T-helper 2 cell (primary cell): ENCODE measurements around the gene KCNN3.

ENCODE experiments used
- DNase-seq, 5 experiments: peaks; one replicate each; pipeline versions ENCODE4 v3.0.0 to v3.0.0-alpha.2; 2012 to 2022

The KCNN3 gene

DNA sequence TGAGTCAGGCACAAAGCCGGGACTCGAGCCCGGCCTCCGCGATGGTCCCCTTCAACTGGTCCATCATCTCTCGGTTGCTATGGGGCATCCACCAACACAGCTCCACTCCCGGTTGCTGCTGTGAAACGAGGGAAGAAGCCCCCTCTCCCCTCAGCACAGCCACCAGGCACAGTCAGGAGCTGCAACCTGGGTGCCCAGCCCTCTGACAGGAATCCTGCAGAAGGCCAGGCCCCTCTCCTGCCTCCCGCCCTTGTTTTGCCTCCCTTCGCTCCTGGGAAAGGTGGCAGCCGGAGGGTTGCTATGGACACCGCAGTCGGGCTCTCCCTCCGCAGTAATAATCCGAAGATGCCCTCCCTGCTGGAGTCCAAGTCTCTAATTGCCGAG lies 8.9 kb upstream of the KCNN3 start:
- DNase-seq = no peak

DNA sequence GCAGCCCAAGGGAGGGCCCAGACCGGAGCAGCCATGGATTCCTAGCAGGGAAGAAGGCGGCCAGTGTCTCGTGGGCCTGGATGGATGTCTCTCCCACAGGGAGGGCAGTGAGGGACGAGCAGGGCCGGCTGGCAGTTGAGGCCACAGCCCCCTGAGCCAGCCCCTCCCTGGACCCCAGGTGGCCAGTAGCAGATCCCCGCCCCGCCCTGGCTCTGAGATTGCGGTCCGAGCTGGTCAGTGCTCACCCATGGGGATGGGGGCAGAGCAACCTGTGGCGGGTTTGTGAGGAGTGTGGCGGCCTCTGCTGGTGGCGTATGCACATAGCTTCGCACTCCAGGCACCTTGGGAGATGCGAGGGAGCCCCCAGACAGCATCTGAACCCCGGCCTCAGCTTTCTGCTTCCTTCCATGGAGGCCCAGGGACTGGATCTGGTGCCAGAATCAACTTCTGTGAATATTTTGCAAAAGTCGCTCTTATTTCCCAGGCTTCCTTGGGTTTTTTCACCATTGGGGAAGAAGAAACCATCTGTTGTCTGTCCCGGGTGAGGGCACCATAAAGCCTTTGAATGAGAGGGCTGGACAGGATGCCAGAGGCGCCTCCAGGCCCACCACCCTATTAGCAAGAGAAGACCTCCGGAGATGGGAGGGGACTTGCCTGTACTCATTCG lies 8.4 kb upstream of the KCNN3 start:
- peak; percentile 39 to 62 (median 56) for DNase-seq

DNA sequence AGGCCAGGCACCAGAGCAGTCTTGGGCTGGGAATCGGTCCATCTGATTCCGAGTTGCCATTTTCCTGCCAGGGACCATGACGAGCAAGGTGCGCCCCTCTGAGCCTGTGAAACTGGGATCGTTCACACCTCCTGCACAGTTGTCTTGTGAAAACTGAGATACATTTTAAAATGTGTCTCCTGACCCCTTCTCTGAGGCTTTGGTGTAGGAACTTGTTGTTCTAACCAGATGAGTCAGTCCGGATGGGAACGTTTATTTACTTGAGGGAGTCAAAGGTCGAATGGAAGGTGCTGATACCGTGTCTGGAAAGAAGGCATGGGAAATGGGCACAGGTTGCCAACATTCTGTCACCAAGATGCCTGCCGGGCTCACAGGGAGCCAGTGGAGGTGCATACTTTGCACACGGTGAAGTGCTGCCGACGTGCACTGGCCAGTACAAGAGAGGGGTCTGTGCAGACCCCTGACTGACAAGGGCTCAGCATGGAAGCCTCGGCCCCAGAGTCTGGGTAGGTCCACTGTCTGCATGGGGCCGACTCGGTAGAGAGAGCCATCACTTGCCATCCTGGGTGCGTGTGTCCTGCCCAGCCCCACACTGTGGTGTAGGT lies 7.4 kb upstream of the KCNN3 start:
- no peak for DNase-seq

DNA sequence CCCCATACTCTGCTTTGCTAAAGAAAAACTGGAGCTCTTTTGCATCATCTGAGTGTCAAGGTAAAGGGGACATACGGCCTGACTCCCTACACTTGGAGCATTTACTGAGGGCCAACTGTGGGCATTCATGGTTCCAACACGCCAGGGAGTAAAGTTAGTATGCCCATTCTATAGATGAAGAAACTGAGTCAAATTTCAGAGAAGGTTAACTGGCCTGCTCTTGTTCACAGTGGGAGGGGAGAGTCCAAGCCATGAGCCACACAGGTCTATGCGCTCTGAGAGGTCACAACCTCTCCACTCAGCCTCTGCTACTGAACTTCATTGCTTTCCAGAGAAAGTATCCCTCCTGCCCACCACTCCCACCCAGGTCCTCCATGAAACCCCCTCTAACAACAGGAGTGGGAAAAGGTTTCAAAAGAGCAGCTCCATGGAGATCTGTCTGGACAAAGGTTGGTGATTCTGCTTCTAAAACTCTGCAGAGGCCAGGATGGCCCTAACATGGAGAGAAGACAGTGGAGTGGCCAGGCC lies 6.8 kb upstream of the KCNN3 start:
- DNase-seq = no peak

DNA sequence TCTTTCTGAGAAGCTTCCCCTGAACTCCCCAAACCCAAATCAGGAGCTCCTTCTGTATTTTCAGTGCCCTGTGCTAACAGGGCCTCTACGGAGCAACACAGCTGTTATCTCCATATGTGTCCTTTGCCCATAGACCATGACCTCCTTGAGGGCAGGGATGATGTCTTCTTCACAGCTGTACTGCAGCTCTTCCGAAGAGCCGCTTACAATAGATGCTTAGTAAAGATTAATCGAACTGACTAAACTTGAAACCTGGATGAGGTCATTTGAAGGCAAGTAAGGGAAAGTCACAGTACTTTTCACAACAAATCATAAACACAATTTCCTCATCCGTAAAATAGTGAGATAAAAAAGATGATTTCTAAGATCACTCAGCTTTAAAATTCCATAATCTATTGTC lies 4.4 kb upstream of the KCNN3 start:
- peak in 1 of 5 experiments; percentile 72 for DNase-seq

DNA sequence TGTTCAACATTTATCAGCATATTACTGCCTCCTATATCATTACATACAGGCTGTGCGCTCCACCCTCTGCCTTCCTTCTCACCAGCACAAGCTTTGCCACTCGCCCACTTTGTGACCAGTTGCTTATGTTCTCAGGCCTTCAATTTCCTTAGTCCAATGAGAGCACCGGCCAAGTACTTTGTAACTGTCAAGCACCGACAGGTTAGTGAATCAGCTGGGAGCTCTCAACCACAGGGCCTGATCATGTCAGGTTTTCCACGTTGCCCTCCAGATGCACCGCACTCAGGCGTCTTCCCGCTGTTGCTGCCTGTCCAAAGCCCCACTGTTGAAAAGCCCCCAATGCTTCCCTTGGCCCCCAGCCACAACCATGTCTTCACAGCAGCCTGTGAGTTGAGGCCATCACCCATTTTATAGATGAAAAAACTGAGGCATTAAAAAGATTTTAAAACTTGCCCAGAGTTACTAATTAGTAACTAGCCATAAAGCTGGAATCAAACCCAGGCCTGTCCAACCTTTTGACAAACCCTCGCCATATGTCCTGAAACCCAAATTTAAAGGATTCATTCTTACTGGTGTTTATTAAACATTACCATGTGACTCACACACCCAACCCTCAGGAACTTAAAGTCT lies 3.4 kb upstream of the KCNN3 start:
- no peak for DNase-seq

DNA sequence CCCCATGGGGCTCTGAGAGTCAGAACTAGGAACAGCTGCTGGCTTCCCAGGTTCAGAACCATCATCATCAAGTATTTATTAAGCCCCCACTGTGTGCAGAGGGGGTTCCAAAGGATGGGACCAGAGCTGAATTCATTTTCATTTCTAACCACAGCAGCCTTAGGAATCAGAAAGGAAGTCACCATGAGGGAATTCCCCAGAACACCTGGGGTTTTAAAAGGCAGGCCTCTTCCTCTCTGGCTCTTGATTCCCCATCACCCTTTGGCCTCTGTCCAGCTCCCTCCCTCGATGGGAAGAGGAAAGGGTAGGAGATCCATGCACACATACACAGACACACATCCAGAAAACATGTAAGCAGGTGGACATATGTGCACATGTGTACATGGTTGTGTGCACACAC lies 1.3 kb upstream of the KCNN3 start:
- DNase-seq = no peak

DNA sequence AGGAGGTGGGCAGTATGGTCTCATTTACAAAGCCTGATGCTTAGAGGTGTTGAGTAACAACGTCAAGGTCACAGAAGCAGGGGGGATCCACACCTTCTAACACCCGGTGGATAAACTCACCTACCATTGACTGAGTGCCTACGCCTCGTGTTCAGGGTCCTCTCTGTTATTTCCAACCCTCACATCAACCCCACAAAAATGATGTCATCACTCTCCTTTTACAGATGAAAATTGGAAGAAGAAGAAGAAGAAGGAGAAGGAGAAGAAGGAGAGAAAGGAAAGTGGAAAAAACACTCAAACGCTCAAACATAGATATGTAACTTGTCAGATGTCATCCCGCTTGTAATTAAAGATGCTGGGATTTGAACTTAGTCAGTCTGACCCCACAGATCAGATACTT lies 653 bp upstream of the KCNN3 start:
- no peak for DNase-seq

DNA sequence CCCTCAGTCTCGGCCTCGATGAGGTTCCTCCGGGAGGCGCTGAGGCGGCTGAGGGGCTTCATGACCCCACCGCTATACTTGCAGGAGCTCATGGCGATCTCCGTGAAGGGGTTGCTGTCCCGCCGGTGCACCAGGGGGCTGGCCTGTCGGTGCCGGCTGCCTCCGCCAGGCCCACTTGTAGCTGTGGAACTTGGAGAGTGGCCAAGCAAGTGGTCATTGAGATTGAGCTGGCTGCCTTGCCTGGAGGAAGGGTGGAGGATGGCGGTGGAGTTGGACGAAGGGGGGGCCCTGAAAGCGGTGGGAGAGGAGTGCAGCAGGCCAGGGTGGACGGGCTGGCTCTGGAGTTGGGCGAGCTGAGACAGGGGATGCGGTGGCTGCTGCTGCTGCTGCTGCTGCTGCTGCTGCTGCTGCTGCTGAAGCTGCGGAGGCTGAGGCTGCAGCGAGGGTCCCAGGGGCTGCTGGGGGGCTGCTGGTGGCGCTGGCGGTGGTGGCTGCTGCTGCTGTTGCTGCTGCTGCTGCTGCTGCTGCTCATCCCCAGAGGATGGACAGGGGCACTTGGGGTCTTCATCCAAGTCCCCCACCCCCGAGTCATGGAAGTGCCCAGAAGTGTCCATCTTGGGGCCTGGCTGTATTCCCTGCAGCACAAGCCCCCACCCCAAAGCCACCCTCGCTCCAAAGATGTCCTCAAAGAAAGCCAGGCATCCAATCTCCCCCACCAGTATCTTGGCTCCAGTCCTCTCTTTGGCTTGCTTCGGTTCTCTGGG lies 548 bp downstream of the KCNN3 start:
- no peak for DNase-seq

DNA sequence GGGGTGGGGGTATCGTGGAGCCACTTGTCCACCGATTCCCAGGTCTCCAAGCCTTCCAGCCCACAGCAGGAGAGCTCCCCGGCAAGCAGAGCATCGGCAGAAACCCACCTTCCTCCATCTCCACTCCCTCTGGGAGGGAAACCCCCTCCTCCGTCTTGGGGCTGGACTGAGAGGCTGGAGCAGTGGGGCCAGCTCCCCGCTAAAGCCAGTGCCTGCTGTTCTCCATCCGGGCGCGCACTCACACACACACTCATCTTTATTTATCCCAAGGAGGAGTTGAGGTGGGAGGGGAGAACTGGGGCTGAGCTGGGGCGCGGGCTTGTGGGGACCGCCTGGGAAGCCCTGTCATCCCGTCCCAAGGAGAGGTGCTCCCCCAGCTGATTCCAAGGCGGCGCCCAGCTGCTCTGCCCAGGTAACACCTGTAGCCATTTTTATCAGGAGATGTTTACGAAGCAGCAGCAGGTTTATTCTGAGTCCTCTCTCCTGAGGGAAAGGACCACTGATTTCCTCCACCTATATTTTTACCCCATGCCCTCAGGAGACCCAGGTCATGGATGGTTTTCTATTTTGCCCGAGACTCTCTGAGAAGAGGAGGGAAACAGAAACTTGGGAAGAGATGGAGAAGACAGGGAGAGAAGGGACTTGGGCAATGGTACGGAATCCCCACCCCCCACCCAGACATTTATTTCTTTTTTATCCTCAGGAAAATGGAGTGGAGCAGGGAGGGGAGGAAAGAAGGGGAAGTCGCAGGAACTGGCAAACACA lies 2.1 kb downstream of the KCNN3 start:
- DNase-seq = no peak

DNA sequence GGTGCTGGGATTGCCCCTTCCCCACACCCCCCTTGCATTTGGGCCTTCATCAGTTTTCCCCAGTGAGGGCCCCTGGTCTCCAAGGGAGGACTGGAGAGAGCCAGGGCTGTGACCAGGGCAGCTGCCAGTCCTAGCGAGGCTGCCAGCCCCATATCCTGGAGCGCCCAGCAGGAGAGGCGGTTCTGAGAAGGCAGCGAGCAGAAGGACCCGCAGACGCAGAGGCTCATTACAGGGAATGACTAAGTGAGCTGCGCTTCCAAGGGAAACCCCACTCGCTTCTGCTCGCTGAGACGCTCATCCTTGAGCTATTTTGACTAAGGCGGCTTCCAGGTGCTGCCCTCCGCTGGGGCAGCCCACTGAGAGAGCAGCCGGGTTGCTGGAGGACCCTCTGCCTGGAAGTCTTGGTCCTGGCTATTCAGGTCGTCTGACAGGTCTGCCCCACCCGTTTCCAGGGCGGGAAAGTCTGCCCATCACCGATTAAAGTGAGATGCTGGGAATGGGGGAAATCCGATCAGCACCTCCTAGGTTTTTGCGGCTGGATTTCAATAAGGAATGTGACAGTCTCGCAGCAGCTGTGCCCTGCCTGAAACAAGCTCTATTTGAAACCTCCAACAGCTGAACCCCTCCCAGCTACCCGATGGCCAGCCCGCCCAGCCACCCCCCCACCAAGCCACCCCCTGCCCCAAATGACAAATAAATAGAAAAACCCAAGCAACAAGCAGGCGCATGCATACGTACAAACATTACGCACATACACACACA lies 2.8 kb downstream of the KCNN3 start:
- no peak for DNase-seq

DNA sequence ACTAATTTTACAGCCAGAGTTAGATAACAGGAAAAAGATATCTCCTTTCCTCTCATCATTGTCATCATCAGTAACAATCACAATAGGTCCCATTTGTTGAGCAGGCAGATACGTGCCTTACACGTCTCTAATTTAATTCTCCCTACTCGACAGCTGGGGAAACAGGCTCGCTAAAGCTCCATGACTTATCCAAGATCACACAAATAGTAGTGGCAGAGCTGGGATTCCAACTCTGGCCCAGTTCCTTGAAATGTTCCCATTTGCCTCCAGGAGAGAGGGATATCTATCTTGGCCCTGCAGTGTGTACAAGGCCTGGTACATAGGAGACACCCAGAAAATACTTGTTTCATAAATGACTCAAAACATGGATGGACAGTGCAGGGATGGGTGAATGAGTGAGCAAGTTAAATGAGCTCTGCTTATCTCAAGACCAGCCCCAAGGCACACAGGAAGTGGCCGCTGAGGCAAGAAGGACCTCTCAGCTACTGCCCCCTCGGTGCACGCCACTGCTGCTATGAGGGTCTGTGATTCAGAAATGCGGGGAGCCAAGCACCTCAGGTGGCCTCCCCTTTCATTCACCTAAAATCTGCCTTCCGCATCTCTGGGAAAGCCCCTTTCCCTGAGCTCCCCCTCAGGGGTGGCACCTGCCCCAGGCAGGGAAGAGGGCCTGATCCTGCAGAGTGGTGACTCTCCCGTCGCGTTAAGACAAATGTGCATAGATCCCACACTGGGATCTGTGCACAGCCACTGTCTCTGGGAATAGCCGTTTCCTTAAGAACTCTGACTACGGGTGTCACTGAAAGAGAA lies 3.6 kb downstream of the KCNN3 start:
- no peak for DNase-seq

DNA sequence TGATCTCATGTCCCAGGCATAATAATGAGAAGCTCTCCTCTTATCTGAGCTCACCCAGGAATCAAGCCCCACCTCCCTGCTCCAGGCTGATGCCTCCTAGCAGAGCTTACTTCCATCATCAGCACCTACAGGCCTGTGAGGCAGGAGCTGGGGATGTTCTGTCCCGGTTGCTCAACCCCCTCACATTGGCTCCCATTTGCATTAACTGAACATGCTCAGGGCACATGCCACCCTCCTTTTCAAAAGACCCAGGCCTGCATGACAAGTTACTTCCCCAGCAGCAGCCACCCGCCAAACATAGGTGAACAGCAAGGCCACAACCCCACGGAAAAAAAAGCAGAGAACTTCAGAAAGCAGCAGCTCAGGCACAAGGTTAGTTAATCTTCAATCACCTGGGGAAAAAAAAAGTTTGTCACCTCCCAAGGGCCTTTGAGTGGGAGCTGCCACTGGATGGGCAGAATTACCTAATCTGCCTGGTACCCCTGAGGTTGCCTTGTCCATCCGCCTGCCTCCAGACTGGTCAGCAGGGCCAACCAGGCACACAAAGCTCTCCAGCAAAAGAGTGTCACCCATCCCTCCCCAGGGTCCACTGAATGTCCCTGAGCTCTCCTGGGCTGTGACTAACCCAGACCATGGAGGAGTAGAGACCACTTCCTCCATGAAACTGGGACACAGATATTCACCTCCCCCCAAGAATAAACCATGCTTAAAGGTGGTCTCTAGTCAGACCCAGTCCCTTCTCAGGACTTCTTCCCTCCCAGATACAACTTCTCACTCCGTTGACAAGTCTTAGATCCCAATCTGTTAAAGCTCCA lies 4.4 kb downstream of the KCNN3 start:
- DNase-seq = no peak

DNA sequence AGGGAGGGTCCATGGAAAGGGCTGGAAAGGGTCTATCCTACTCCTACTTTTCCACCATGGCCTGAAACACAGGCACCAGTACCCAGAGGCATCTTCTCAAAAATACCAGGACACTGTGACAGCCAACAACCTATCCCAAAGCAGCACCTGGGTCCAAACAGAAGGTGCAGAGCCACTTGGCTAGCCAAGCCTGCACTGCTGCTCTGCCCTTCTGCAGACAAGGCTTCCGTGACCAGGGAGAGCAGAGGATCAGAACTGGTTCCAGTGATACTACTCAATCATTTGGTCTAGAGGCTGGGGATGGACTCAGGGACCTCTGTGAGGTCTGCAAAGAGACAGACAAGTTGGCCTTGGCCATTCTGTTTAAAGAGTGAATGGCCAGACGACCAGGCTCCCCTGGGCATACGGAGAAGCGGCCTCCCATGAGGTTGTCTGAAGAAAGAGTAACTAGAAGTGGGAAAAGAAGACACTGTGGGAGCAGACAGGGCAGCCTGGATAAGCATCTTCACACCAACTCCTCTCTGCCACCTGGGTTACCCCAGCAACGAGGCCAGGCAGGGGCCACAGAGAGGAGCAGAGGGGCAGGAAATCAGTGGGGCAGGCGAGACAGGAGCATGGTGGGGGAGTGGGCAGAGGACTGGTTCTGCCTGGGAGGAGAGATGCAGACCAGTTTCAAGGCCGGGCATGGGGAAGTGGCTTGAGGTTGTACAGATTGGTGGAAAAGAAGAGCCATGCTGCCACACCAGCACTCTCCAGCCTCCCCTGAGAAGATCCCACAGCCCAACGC lies 5.7 kb downstream of the KCNN3 start:
- no peak for DNase-seq

DNA sequence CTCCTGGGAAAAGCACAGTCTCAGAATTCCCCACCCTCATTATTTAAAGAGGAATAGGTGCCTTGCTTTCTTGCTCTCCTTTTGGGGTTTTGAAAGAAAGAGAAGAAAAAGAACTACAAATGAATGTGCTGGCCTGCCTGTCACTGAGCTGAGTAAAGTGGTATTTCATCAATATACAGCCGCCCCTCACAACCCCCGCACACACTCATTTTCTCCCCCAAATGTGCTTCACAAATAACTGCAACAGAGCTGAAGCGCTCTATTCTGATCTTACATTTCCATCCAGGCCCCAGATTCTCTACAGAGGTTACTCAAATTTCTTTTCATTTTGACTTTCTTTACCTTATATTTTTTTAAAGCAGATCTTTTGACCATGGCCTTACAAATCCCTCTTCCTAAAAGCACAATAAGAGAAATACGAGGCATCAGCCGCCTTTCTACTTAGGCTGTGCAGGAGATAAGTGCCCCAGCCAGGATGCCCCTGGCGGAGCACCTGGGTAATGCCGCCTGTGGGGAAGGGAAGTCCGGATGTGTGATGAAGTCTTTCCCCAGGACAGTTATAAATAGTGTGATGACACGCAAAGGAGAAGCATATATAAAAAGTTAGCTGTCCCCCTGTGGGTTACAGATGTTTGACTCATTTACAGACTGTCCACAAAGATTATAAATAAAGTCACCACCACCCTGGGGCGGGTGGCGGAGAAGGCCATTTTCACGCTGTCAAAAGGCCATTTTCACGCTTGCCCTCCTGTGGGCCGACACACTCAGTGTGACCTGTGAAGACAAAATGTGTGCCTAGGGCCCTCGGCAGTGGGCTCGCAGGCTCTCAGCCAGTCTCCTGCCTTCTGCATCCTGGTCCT lies 6.5 kb downstream of the KCNN3 start:
- peak in 2 of 5 experiments; percentile 22 to 34 for DNase-seq

DNA sequence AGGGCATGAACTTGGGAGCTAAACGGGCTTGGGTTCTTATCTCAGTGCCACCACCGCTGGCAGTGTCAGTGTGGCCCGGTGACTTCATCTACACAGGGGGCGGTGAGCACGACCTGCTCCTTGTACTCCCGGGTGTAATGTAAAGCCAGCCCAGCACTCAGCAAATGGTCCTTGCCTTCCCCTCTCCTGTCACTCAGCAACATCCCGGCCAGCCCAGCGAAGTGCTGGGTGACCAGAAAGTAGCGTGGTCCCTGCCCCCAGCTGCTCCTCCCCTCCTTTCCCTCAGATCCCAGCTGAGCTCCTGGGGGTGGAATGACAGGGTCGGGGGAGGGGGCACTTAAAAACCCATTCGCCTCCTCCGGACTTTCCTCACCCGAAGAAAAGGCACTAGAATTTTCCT lies 7.2 kb downstream of the KCNN3 start:
- no peak for DNase-seq

DNA sequence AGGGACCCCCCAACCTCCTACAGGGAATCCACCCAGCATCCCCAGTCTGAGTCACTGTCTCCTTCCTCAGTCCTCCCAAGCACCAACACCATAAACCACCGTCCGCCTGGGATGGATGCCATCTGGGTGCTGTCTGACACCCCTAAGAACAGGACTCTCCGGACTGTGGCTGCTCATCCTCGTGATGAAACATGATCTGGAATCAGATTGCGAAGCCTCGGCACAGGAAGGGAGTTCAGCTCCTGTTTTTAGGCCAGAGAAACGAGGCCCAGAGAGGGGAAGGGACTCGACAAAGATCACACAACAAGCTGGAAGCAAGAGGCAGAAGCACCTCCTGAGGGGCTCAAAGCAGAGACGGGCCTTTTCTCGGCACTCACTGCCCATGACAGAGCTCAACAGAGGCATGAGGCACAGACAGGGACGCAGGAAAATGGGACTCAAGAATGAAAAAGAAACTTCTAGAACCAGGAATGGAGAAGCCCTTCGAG lies 8.4 kb downstream of the KCNN3 start:
- no peak for DNase-seq
